SHP77 treated with DMSO at 0.1 percent for 48 hours (cell line): ENCODE data around the gene ZFAND5.

Experiments used
- DNase-seq: peaks from one replicate; lab custom pipeline; 2025; lab: John Stamatoyannopoulos, UW

ZFAND5 gene

DNA sequence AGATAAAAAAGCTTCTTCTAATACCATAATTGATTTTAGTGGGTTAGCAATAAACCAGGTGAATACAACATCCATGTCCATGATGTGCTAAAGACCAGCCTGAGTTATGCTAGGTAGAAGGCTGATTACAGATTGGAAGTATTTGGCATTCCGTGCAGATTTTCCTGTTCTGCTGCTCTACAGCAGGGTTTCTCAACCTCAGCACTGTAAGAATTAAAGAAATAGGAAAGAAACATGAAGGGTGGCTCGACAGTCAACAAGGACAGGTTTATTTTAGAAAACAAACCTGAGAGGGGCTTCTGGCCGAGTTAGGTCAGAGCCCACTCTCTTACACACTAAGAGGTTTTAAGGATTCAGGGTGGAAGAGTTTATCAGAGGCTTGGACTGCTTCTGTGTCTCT lies 42.3 kb downstream of the ZFAND5 start:
- no peak for DNase-seq

DNA sequence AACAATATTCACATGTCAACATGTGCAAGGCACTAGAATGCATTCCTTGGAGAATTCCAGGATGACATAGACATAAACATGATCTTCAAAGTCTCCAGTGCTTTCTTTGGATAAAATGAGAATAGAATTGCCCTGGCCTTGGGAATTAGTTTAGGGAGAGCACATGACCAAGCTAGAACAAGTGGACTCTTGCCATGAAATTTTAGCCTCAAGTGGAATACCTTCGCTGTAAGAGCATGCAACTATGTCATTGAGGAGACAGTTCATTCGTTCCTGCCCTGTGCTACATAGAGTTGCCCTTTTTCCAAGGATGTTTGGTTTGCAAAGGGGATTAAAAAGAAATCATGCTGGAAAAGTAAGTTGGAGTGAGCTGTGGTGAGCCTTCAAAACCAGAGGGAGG lies 42.7 kb downstream of the ZFAND5 start:
- no peak for DNase-seq

DNA sequence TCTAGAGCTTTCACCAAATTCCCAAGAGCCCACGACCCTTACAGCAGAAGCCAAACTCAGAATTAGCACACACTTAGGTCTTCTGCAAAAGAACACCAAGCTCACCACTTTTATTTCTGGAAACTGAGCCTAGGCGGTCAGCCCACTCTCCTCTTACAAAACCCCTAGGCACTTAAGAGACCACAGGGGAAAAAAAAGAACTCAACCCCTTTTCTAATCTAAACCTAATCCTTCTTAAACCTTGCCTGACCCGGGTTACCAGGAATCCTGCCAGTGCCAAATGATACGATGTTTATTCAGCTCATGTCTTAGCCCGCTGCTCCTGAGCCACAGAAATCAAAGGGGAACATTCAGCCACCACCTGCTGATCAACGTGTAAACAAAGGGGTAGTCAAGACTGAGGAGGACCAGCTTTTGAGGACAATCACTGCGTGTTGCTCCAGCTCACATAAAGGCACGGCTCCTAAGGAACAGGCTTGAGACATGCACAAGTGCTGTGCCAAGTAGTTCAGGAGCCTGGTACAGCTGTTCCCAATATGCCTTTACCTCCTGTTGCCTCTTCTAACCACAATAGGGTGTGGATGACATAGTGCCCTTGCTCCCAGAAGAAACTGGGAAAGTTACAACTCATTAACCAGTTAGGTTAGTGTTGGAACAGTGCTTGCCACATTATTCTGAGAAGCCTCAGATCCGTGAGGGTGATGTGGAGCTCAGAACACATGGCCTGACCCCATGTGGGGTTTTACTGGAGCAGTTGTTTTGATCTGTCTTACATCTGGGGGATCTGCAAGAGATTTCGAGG lies 49.3 kb downstream of the ZFAND5 start:
- no peak for DNase-seq

DNA sequence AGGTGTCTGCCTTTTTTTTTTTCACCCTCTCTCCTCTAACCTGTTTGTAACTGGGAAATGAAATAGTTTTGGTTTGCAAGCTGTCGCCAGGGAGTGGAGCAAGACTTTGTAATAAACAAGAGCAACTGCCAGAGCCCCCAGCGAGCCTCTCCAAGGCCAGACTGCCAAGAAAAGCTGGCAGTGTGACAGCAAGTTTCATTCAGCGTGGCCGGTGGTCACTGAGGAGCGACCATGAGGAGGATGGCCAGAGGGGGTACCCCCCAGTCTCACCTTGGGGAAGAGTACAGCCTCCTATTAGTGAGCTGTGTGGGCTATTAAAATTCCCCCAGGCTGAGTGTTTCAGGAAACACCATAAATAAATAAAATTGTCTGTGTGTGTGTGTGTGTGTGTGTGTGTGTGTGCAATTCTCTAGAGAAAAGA lies 49.9 kb downstream of the ZFAND5 start:
- no peak for DNase-seq

DNA sequence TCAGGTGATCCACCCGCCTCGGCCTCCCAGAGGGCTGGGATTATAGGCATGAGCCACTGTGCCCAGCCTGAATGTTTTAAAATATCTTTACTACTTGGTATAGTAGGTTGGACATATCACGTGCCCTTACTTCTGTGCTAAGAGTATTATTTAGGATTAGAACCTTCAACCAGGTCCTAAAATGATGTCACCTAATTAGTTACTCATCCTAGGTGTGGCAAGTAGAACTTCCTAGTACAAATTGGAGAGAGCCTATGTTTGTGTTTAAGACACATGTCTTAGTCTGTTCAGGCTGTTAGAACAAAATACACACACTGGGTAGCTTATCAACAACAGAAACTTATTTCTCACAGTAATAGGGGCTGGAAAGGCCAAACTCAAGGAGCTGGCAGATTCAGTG lies 51.5 kb downstream of the ZFAND5 start:
- no peak for DNase-seq

DNA sequence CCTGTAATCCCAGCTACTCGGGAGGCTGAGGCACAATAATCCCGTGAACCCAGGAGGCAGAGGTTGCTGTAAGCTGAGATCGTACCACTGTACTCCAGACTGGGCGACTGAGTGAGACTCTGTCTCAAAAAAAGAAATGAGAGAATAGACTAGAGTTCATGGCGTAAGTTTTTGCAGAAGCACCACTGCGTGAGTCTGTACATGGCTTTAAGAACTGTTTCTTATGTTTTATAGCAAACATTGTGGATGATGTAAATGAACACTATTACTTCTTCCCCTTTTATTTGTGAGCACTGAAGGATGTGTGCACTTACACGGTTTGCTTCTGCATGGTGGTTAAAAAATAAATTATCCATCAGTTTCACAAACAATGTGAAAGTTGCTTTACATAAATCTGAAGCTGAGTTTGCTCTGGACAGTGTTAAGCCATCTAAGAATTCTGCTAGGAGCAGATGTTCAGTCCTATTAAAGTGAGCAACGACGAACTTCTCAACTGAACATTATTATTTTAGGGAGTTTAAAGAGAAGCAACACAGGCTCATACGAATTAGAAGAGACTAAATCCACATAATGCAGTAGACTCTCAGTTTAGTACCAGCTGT lies 52.5 kb downstream of the ZFAND5 start:
- DNase-seq: no peak

DNA sequence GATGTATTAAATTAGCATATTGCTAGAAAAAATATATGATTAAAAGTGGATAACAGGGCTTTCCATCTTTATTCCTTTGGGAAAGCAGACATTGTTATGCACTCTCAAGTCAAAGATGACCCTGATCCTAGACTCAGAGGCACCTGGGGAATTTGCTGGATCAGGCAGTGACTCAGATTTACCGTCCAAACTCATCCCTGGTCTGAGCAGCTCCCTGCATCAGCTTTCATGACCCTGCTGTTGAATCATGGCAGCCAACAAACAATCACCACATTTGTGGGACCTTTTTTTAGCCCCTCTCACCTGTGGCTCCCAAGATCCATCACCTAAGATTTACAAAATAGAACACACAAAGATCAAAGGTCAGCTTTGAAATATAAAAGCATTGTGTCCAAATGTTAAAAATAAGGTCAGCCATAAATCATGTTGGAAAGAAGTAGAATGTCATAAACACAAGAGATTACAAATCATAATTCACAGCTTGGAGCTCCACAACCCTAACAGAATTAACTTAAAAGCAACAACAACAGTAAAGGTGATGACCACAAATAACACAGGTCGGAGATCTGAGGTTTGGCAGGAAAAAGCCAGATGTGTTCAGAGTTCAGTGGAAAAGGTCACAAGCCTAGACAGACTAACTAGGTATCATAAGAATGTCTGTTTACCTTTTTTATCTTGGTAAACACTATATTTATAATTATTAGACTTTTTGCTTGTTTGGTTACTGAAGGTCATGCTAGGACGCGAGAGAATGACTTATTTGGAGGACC lies 55.5 kb downstream of the ZFAND5 start:
- no peak for DNase-seq

DNA sequence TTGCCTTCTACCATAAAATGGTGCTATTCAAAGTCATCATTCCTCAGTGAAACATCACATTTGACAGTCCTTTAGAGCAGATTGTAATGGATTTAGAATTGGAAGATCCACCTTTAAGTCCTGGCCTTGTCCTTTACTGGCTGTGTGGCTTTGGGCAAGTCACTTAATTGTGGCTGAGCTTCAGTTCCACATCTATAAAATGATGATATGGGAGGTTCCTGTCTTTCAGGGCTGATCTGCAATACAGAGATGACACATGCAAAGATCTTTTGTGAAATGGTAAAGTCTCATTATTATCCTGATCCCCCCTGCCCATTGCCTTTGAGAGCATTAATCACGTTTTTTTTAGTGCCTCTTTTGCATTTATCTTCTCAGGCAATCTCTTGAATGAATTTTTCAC lies 58.2 kb downstream of the ZFAND5 start:
- DNase-seq: no peak

DNA sequence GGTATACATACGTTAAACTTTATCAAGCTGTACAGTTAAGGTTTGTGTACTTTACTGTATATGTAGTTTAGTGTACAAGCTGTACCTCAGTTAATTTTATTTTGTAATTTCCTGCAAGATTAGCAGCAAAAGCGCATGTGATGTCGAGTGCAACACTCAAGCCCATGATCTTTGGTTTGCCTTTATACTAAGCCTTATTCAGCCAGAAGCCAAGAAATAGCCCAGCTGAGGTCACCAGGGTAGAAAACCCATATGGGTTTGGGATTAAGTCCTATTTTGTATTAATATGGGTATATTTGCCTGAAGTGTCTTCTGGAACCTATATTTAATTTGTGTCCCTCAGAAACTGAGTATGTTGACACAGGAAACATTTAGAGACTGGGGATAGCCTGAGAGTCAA lies 59.3 kb downstream of the ZFAND5 start:
- no peak for DNase-seq

DNA sequence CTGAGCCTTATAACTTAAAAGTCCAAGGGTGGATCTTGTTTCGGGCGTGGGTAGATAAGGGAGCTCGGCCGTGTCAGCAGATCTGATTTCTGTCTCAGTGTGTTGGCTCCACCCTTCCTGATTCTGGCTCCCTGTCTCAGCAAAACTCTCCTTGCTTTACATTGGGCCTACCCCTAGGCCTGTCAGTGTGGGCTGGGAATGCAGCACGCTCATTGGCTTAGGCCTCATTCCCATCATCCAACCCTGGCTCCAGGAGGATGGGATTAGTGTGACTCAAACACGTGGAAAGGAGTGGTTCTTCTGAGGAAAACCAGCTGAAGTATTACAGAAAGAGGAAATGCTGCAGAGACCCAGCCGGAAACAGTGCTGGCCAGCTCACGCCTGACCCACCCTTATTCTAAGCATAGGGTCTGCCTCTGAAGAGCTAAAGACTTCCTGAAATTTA lies 59.9 kb downstream of the ZFAND5 start:
- no peak for DNase-seq

DNA sequence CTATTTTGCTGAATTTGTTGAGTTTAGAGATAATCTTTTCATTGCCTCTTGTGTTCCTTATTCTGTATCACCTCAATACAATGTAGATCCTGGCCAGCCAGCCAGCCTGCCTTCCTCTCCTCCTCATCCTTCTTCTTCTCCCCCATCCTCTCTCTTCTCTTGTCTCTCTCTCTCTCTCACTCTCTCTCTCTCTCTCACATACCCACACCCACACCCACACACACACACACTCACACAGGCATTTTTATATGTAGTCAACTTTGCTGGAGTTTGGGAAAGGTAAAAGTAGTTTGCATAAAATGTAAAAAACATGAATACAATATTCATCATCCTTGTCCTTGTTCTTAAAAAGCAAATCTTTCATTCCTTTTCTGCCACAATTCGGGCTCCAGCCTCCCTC lies 60.5 kb downstream of the ZFAND5 start:
- no peak for DNase-seq
